Caco-2 (cell line): ENCODE results near the gene PLXDC1. TPM values are rescaled to one million over a fixed set of nuclear protein-coding genes. Genes with fewer than 3 reads are reported as not detected.

ENCODE experiments used
- BruUV-seq: library from RNA; stranded (reverse); fragments of 400-500 nt; replicated peaks from 2 replicates; lab custom pipeline; 2021; lab: Mats Ljungman, UMichigan
- CTCF ChIA-PET: fragments of 300-600 bp; sonication (Branson Sonifier 250); formaldehyde crosslinking; loops from one replicate; lab custom pipeline; 2022; ENCODE audit warnings: antibody characterized with exemption; lab: Charles Lee
- POLR2A ChIA-PET: fragments of 300-600 bp; sonication (Branson Sonifier 250); formaldehyde crosslinking; loops from one replicate; lab custom pipeline; 2022; ENCODE audit warnings: antibody characterized with exemption; lab: Charles Lee
- DNase-seq, 2 experiments: peaks; one replicate each; pipeline versions ENCODE4 v3.0.0 to v3.0.0-alpha.2; 2020 to 2022
- H3K27me3 ChIP-seq: replicated peaks from 2 replicates; pipeline ENCODE4 v1.6.0; 2011; ENCODE audit warnings: low read length; ENCODE audit not compliant: control insufficient read depth, insufficient read depth
- H3K36me3 ChIP-seq: 2 replicates; pipeline ENCODE4 v1.5.1; 2011; ENCODE audit warnings: low read length; ENCODE audit not compliant: control insufficient read depth, insufficient read depth
- H3K4me1 ChIP-seq: fragments of 250-450 bp; sonication (Bioruptor Pico); 2 replicates; pipeline ENCODE4 v1.5.1; 2020; ENCODE audit warnings: mild to moderate bottlenecking
- H3K4me3 ChIP-seq: 2 replicates; pipeline ENCODE4 v1.5.1; 2011; ENCODE audit warnings: low read depth, mild to moderate bottlenecking, control low read depth, low read length
- H3K9me3 ChIP-seq: fragments of 250-450 bp; sonication (Bioruptor Pico); 2 replicates; pipeline ENCODE4 v1.5.1; 2020; ENCODE audit warnings: mild to moderate bottlenecking, moderate library complexity
- H3K27ac Mint-ChIP-seq: one replicate; pipeline ENCODE4 v1.8.0; 2022; ENCODE audit warnings: mixed read lengths; ENCODE audit not compliant: unreplicated experiment
- H3K27me3 Mint-ChIP-seq: one replicate; pipeline ENCODE4 v1.8.0; 2022; ENCODE audit warnings: mixed read lengths; ENCODE audit not compliant: insufficient read depth, unreplicated experiment
- H3K36me3 Mint-ChIP-seq: one replicate; pipeline ENCODE4 v1.8.0; 2022; ENCODE audit warnings: mild to moderate bottlenecking, mixed read lengths; ENCODE audit not compliant: insufficient read depth, unreplicated experiment
- H3K4me1 Mint-ChIP-seq: one replicate; pipeline ENCODE4 v1.8.0; 2022; ENCODE audit warnings: low read depth, mixed read lengths; ENCODE audit not compliant: unreplicated experiment
- H3K4me3 Mint-ChIP-seq: one replicate; pipeline ENCODE4 v1.8.0; 2022; ENCODE audit warnings: mild to moderate bottlenecking, moderate library complexity, mixed read lengths; ENCODE audit not compliant: unreplicated experiment
- H3K9me3 Mint-ChIP-seq: one replicate; pipeline ENCODE4 v1.8.0; 2022; ENCODE audit warnings: mixed read lengths; ENCODE audit not compliant: unreplicated experiment
- CTCF ChIP-seq, 2 experiments: fragments of 200-600 bp in 1 of 2; IDR thresholded peaks; 1 replicate in 1 of 2; 2 replicates in 1 of 2; pipeline versions ENCODE4 v1.5.1 to v1.8.0; 2011 to 2022; ENCODE audit warnings: antibody characterized with exemption in 1 of 2, control low read depth in 1 of 2, inconsistent platforms in 1 of 2, low read depth in 1 of 2, low read length in 1 of 2, mild to moderate bottlenecking in 1 of 2, moderate library complexity in 1 of 2; ENCODE audit not compliant: insufficient read depth in 1 of 2, severe bottlenecking in 1 of 2, unreplicated experiment in 1 of 2
- intact Hi-C: fragments of 100-400 bp; cut with micrococcal nuclease; formaldehyde crosslinking; loops from one replicate; pipeline ENCODE4 v1.10.0; 2022; ENCODE audit not compliant: unreplicated experiment
- total RNA-seq: library from RNA; stranded (reverse); gene quantifications from 2 replicates; pipeline ENCODE4 v1.2.3, GENCODE V29; 2022

Gene PLXDC1
- total RNA-seq, 1 experiment from 2014 or later, result 0.14 TPM

- Histone ChIP-seq H3K4me3 (no peak overlapping the region), H3K9me3 (no peaks in the 10 kb centered on the region), H3K36me3 (no peaks in the 10 kb centered on the region), H3K4me1 (no peaks in the 10 kb centered on the region), H3K27me3 (peaks cover 1% of the 10 kb centered on the region; the same call in 1 of the 2 replicates)
- Mint-ChIP-seq H3K4me3 (no peak overlapping the region), H3K9me3 (no peaks in the 10 kb centered on the region), H3K36me3 (no peaks in the 10 kb centered on the region), H3K27me3 (no peaks in the 10 kb centered on the region), H3K4me1 (no peaks in the 10 kb centered on the region), H3K27ac (no peak overlapping the region)
- DNase-seq, result no peak
- ChIA-PET CTCF (no interaction called here), POLR2A (no interaction called here)
- no TSS peak for BruUV-seq
- no peak for TF ChIP-seq CTCF (IDR thresholded peaks at IDR 0.05; ENCODE audit: insufficient read depth in 1 of 2, low read depth in 1 of 2, low read length in 1 of 2, severe bottlenecking in 1 of 2, unreplicated experiment in 1 of 2)
- intact Hi-C loops, result no loop called here
Measured at GRCh38 chr17:39113871-39114270, 37.6 kb downstream of the PLXDC1 start.

- POLR2A ChIA-PET, result no interaction called here
- intact Hi-C loops, result no loop called here
- no TSS peak for BruUV-seq
Measured at GRCh38 chr17:39110435-39111136, 40.9 kb downstream of the PLXDC1 start.

More at GRCh38 chr17:39110435-39111136, 40.9 kb downstream of the PLXDC1 start:
- Mint-ChIP-seq H3K4me1 (no peaks in the 10 kb centered on the region), H3K4me3 (no peak overlapping the region), H3K27ac (no peak overlapping the region), H3K9me3 (no peaks in the 10 kb centered on the region), H3K36me3 (no peaks in the 10 kb centered on the region), H3K27me3 (no peaks in the 10 kb centered on the region)
- Histone ChIP-seq H3K9me3 (no peaks in the 10 kb centered on the region), H3K27me3 (no peaks in the 10 kb centered on the region), H3K4me1 (0 out of 2 replicates have a peak, but pooled peaks cover 3% of the 10 kb centered on the region), H3K36me3 (no peaks in the 10 kb centered on the region), H3K4me3 (no peak overlapping the region)
- CTCF ChIA-PET, result interaction anchor here (1.1 kb wide), 1 partner anchor 448 kb away, joined by 3 read pairs; no protein-coding TSS in a partner anchor
- no peak for DNase-seq
- no peak for TF ChIP-seq CTCF (IDR thresholded peaks at IDR 0.05; ENCODE audit: insufficient read depth in 1 of 2, low read depth in 1 of 2, low read length in 1 of 2, severe bottlenecking in 1 of 2, unreplicated experiment in 1 of 2)
